ENCODE measurements around the gene MYO1G.

- TF ChIP-seq, protein P1, sequence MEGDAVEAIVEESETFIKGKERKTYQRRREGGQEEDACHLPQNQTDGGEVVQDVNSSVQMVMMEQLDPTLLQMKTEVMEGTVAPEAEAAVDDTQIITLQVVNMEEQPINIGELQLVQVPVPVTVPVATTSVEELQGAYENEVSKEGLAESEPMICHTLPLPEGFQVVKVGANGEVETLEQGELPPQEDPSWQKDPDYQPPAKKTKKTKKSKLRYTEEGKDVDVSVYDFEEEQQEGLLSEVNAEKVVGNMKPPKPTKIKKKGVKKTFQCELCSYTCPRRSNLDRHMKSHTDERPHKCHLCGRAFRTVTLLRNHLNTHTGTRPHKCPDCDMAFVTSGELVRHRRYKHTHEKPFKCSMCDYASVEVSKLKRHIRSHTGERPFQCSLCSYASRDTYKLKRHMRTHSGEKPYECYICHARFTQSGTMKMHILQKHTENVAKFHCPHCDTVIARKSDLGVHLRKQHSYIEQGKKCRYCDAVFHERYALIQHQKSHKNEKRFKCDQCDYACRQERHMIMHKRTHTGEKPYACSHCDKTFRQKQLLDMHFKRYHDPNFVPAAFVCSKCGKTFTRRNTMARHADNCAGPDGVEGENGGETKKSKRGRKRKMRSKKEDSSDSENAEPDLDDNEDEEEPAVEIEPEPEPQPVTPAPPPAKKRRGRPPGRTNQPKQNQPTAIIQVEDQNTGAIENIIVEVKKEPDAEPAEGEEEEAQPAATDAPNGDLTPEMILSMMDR (IDR thresholded peaks at IDR 0.05; ENCODE audit: insufficient read depth, low read length) = no peak
- TF ChIP-seq REST (IDR thresholded peaks at IDR 0.05; ENCODE audit: insufficient replicate concordance, low read depth) = no peak
Observed at GRCh38 chr7:44985900-44986217, 7.0 kb upstream of the MYO1G start.

All from HL-60 (cell line).